Measurements from ENCODE around the gene PDCD2L.

The PDCD2L gene

DNA sequence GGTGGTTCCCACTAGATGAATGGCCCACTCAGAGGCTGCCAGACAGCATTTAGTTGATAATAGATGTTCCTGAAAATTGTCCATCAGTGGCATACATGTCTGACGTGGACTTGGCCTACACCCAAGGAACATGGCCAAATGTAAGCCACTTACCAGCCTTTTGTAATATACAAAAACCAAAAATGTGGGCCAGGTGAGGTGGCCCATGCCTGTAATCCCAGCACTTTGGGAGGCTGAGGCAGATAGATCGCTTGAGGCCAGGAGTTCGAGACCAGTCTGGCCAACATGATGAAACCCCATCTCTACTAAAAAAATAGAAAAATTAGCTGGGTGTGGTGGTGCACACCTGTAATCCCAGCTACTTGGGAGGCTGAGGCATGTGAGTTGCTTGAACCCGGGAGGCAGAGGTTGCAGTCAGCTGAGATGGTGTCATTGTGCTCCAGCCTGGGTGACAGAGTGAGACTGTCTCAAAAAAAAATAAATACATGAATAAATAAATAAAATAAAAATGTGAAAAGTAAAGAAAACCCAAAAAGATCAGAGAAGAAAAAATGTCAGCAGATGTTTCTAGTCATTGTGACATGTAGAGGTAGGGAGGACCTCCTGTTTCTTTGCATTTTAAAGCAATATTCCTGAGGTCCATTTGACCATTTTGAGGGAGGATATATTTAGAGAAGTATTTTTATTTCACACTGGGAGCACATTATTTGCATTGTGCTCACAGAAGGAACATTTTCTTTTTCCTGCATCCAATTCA is 70.2 kb downstream of the PDCD2L start:
- no peak for DNase-seq

DNA sequence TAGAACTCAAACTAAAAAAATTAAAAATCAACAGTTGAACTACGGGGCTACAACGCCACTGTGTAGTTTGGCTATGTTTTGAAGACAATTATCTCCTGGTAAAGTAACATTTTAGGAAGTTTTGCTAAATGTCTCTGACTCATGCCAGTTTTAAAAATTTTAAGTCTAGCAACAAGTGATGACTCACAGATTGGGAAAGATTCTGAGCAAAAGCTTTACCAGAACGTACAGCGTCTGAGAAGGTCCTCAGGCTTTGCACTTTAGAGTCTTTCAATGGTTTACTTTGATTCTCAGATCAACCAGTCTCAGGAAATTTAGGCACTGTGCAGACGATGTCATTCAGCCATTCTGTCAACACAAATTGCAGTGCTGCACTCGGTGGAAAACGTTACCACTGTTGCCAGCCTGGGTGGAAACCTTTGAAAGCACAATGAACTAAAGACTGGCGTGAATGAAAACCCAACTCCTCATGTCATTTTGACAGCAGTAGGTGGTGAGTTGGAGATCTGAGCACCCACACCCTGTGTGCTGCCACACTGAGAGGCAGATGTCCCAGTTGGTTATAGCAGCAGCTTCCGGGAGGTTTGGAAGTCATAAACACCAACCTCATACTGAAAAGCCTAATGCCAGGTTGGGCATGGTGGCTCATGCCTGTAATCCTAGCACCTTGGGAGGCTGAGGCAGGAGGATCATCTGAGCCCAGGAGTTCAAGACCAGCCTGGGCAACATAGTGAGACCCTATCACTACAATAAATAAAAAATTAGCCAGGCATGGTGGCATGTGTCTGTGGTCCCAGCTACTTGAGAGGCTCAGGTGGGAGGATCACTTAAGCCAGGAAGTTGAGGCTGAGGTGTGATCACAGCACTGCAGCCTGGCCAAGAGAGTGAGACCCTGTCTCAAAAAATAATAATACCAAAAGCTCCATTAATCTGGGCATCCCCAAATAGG is 71.1 kb downstream of the PDCD2L start:
- DNase-seq: no peak
